Ovary (tissue), 9 donors: ENCODE results near the gene COG3. TPM values are rescaled to one million over a fixed set of nuclear protein-coding genes. Genes with fewer than 3 reads are reported as not detected.

ENCODE experiments used
- DNase-seq, 5 donors: peaks; one replicate each; pipeline ENCODE4 v3.0.0-alpha.2; 2019 to 2020
- H3K27ac ChIP-seq, 2 donors: fragments of 200-600 bp; one replicate each; pipeline versions ENCODE4 v1.5.1 to v1.8.0; 2019 to 2022
- H3K27me3 ChIP-seq: fragments of 200-600 bp; one replicate; pipeline ENCODE4 v1.8.0; 2022
- H3K36me3 ChIP-seq: fragments of 200-600 bp; sonication (generic); one replicate; pipeline ENCODE4 v1.5.1; 2019
- H3K4me1 ChIP-seq: one replicate; pipeline ENCODE4 v1.8.1; 2013; ENCODE audit warnings: mild to moderate bottlenecking, moderate library complexity; ENCODE audit not compliant: insufficient read depth
- H3K4me3 ChIP-seq: fragments of 200-600 bp; sonication (generic); one replicate; pipeline ENCODE4 v1.5.1; 2017
- H3K9me3 ChIP-seq, 2 donors: fragments of 200-600 bp in 1 of 2; sonication (generic) in 1 of 2; one replicate each; pipeline versions ENCODE4 v1.5.1 to v1.8.1; 2013 to 2019; ENCODE audit warnings: mild to moderate bottlenecking in 1 of 2, moderate library complexity in 1 of 2
- CTCF ChIP-seq, 3 donors: fragments of 450-650 bp in 2 of 3; fragments of 200-600 bp in 1 of 3; IDR thresholded peaks; one replicate each; pipeline versions ENCODE4 v1.5.1 to v1.8.0; 2016 to 2022; ENCODE audit warnings: antibody characterized with exemption in 3 of 3, mild to moderate bottlenecking in 1 of 3
- EP300 ChIP-seq: sonication (generic); formaldehyde crosslinking; IDR thresholded peaks from one replicate; pipeline ENCODE4 v1.6.1; 2017; ENCODE audit warnings: antibody characterized with exemption
- POLR2A ChIP-seq: fragments of 450-650 bp; IDR thresholded peaks from one replicate; pipeline ENCODE4 v1.6.1; 2017; ENCODE audit warnings: antibody characterized with exemption, mild to moderate bottlenecking, moderate library complexity
- WGBS, 3 donors: extraction: QIAGEN DNeasy Blood & Tissue Kit in 1 of 3; methylation state at CpG; one replicate each; pipeline versions ENCODE4 v1.1.5 to v1.1.7; 2013 to 2017; 5-methylcytosine and 5-hydroxymethylcytosine counted together
- intact Hi-C, 4 donors: fragments of 100-400 bp; cut with DNase I; formaldehyde crosslinking; loops; one replicate each; pipeline versions ENCODE4 v1.11.0 to v1.15.1; 2022 to 2023
- polyA plus RNA-seq, 2 donors: library from polyadenylated mRNA; stranded (reverse); fragments of 200-250 nt in 1 of 2; fragments of 350-450 nt in 1 of 2; fragmentation: Illumina TruSeq in 1 of 2; extraction: RNeasy Lipid Tissue Mini Kit (QIAGEN cat#74804) in 1 of 2; gene quantifications; one replicate each; pipeline ENCODE4 v1.2.3, GENCODE V29; 2013 to 2014
- small RNA-seq: library from RNA; depleted of rRNA; stranded (forward); fragments of <200 nt; gene quantifications from one replicate; pipeline ENCODE3, GENCODE V24; 2016
- total RNA-seq, 7 donors: library from RNA; depleted of rRNA in 2 of 7; stranded (reverse); fragments of >200 nt in 2 of 7; fragmentation: NEBNext Ultra II Directional in 3 of 7; extraction: Animal tissue kit (Norgen Biotek cat#: 25700) in 3 of 7; gene quantifications; one replicate each; pipeline versions ENCODE4 v1.1.0 to v1.2.4, GENCODE V29; 2016 to 2023
- donor health status: DM: no; HTN: no; CAD: no; lungs with moderate emphysema.
- donor health status: DM: no; HTN: no; CAD: no.
- donor health status: Bipolar disorder and iron deficiency.
- donor health status: DM: yes; HTN: yes; CAD: no.
- donor health status: DM: no; HTN: no; CAD: no.
- donor health status: DM: yes; HTN: yes; CAD: no.

Gene COG3
- total and polyA plus RNA-seq, 9 donors = 17.1 to 37.3 (median 26.9) TPM

GRCh38 chr13:45576466-45576865, 111.7 kb downstream of the COG3 start:
- H3K4me3 ChIP-seq = no peak overlapping the region
- no peak for DNase-seq
- no peaks in the 10 kb centered on the region for H3K27me3 ChIP-seq
- TF ChIP-seq EP300 (no peak), CTCF (IDR thresholded peaks at IDR 0.05) (no peak), POLR2A (no peak)
- H3K36me3 ChIP-seq = no peaks in the 10 kb centered on the region
- no peaks in the 10 kb centered on the region for H3K4me1 ChIP-seq
- WGBS, 3 donors = 82 to 87% (median 84%) methylated on average over 4 of the region's 4 CpGs
- intact Hi-C loops = no loop called here
- H3K9me3 ChIP-seq = no peaks in the 10 kb centered on the region
- no peak overlapping the region for H3K27ac ChIP-seq

GRCh38 chr13:45582408-45583076, 117.8 kb downstream of the COG3 start:
- Histone ChIP-seq H3K9me3 (no peaks in the 10 kb centered on the region), H3K4me3 (no peak overlapping the region), H3K4me1 (no peaks in the 10 kb centered on the region), H3K27ac (no peak overlapping the region), H3K36me3 (no peaks in the 10 kb centered on the region), H3K27me3 (no peaks in the 10 kb centered on the region)
- TF ChIP-seq EP300 (no peak), POLR2A (no peak), CTCF (IDR thresholded peaks at IDR 0.05) (no peak)
- intact Hi-C loops = no loop called here
- no peak for DNase-seq
- WGBS, 3 donors = 36 to 53% (median 38%) methylated on average over 3 of the region's 3 CpGs

- no peaks in the 10 kb centered on the region for H3K9me3 ChIP-seq
- intact Hi-C loops = no loop called here
- no peak for TF ChIP-seq CTCF (IDR thresholded peaks at IDR 0.05)
- no peak for TF ChIP-seq POLR2A
- no peak for TF ChIP-seq EP300
- no peak overlapping the region for H3K4me3 ChIP-seq
- H3K27ac ChIP-seq = no peak overlapping the region
- no peaks in the 10 kb centered on the region for H3K36me3 ChIP-seq
- WGBS, 3 donors = 76 to 84% (median 77%) methylated on average over 6 of the region's 6 CpGs
- H3K27me3 ChIP-seq = no peaks in the 10 kb centered on the region
- no peaks in the 10 kb centered on the region for H3K4me1 ChIP-seq
- no peak for DNase-seq
Measured at GRCh38 chr13:45584816-45585215, 120.1 kb downstream of the COG3 start.

Small RNA genes within 50 kb of the gene (small RNA-seq; reads per million reads assigned to genes)
- not detected for gene RNA5SP27
- not detected for gene TIMM9P3

Other genes with a start within 250 kb of the COG3 start
- 1,000 to 10,000 TPM; 4,694 to 8,633 (median 7,041) TPM for gene TPT1, start 123.8 kb upstream of the COG3 start, total RNA-seq
- gene TPT1, start 123.8 kb upstream of the COG3 start, polyA plus RNA-seq = over 10,000 TPM; 11,087 to 14,373 TPM
- gene SLC25A30, start 46.6 kb upstream of the COG3 start, total RNA-seq = 10 to 100 TPM; 10.7 to 33.4 (median 22.8) TPM
- 10 to 100 TPM; 11.5 to 23.2 TPM for gene SLC25A30, start 46.6 kb upstream of the COG3 start, polyA plus RNA-seq
- gene ERICH6B, start 150.8 kb downstream of the COG3 start, total RNA-seq = not detected
- gene ERICH6B, start 150.8 kb downstream of the COG3 start, polyA plus RNA-seq = not detected
- not detected for gene CBY2, start 237.4 kb downstream of the COG3 start, total RNA-seq
- gene CBY2, start 237.4 kb downstream of the COG3 start, polyA plus RNA-seq = not detected